Measurements from ENCODE around the gene ATR.

DNA sequence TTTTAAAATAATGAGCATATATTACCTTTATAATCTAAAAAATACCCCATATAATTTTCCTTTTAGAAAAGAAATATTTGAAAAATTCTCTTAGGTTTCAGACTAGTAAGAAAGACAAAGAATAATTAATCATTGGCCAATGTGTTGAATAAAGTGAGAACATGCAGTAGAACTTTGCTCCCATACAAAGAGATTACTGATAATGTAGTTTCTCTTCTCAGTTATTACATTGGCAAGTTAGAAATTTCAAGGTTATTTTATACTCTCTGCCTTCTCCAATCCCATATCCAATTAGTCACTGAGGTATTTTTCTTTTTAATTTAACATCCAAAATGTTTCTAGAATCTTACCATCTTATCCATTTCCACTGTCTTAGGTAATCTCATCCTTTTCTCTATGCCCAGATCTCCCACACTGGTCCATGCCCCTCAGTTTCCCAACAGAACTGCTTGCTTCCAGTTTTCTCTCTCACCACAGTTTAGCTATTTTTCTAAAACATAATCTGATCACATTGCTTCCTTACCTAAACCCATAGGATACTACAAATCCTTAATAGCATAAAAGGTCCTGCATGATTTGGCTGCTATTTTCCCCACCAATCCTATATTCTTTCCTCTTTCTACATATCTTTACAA, 141.5 kb downstream of the ATR start:
- TF ChIP-seq, protein P1, sequence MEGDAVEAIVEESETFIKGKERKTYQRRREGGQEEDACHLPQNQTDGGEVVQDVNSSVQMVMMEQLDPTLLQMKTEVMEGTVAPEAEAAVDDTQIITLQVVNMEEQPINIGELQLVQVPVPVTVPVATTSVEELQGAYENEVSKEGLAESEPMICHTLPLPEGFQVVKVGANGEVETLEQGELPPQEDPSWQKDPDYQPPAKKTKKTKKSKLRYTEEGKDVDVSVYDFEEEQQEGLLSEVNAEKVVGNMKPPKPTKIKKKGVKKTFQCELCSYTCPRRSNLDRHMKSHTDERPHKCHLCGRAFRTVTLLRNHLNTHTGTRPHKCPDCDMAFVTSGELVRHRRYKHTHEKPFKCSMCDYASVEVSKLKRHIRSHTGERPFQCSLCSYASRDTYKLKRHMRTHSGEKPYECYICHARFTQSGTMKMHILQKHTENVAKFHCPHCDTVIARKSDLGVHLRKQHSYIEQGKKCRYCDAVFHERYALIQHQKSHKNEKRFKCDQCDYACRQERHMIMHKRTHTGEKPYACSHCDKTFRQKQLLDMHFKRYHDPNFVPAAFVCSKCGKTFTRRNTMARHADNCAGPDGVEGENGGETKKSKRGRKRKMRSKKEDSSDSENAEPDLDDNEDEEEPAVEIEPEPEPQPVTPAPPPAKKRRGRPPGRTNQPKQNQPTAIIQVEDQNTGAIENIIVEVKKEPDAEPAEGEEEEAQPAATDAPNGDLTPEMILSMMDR (IDR thresholded peaks at IDR 0.05) = no peak
- TF ChIP-seq POLR2A (IDR thresholded peaks at IDR 0.05) = no peak

All from body of pancreas (tissue), 4 donors.